Endothelial cell (in vitro differentiated cells): ENCODE results near the gene IGFBP5. TPM values are rescaled to one million over a fixed set of nuclear protein-coding genes. Genes with fewer than 3 reads are reported as not detected.

Experiments
- DNase-seq: peaks from one replicate; pipeline ENCODE4 v3.0.0; 2021; ENCODE audit warnings: low spot score
- H3K27ac Mint-ChIP-seq: one replicate; pipeline ENCODE4 v1.8.0; 2021; ENCODE audit warnings: mixed read lengths, inconsistent platforms; ENCODE audit not compliant: unreplicated experiment
- H3K27me3 Mint-ChIP-seq: one replicate; pipeline ENCODE4 v1.8.0; 2021; ENCODE audit warnings: mild to moderate bottlenecking, moderate library complexity, mixed read lengths, inconsistent platforms; ENCODE audit not compliant: unreplicated experiment
- H3K36me3 Mint-ChIP-seq: one replicate; pipeline ENCODE4 v1.8.0; 2021; ENCODE audit warnings: mild to moderate bottlenecking, low read depth, mixed read lengths, inconsistent platforms; ENCODE audit not compliant: unreplicated experiment
- H3K4me1 Mint-ChIP-seq: one replicate; pipeline ENCODE4 v1.8.0; 2021; ENCODE audit warnings: mild to moderate bottlenecking, mixed read lengths, inconsistent platforms; ENCODE audit not compliant: unreplicated experiment
- H3K4me3 Mint-ChIP-seq: one replicate; pipeline ENCODE4 v1.8.0; 2021; ENCODE audit warnings: mild to moderate bottlenecking, mixed read lengths, inconsistent platforms; ENCODE audit not compliant: unreplicated experiment
- H3K9me3 Mint-ChIP-seq: one replicate; pipeline ENCODE4 v1.8.0; 2021; ENCODE audit warnings: mixed read lengths, inconsistent platforms; ENCODE audit not compliant: unreplicated experiment
- CTCF ChIP-seq: fragments of 200-600 bp; sonication (generic); IDR thresholded peaks from one replicate; pipeline ENCODE4 v1.5.0; 2021; ENCODE audit warnings: antibody characterized with exemption; ENCODE audit not compliant: unreplicated experiment
- total RNA-seq: library from RNA; stranded (reverse); fragmentation: NEBNext Ultra II Directional; extraction: Animal tissue kit (Norgen Biotek cat#: 25700); gene quantifications from one replicate; pipeline ENCODE4 v1.2.1, GENCODE V29; 2021; ENCODE audit not compliant: unreplicated experiment

Gene IGFBP5
- total RNA-seq, 1 donor from 2014 or later, result 7.2 TPM

DNA sequence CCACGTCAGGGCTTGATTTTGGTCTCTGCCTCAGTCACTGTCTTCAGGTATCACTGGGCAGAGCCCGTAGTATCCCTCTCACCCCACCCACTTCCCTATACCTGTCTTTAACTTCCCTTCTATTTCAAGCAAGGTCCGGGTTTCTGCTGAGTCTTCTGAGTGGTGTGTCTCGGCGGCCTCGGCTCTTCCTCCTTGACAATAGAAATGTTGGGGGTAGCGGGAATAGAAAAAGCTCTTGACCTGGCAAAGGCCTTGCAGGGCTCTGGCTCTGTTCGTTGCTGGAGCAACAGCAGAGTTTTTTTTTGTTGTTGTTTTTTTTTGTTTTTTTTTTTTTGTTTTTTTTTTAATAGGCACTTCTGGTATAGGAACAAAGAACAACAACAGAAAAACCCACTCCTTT lies 16.0 kb upstream of the IGFBP5 start:
- Mint-ChIP-seq H3K9me3 (no peaks in the 10 kb centered on the region), H3K36me3 (no peaks in the 10 kb centered on the region), H3K4me1 (no peaks in the 10 kb centered on the region), H3K27me3 (peaks cover 3% of the 10 kb centered on the region), H3K4me3 (no peak overlapping the region), H3K27ac (no peak overlapping the region)
- TF ChIP-seq CTCF, result no peak
- DNase-seq, result no peak

DNA sequence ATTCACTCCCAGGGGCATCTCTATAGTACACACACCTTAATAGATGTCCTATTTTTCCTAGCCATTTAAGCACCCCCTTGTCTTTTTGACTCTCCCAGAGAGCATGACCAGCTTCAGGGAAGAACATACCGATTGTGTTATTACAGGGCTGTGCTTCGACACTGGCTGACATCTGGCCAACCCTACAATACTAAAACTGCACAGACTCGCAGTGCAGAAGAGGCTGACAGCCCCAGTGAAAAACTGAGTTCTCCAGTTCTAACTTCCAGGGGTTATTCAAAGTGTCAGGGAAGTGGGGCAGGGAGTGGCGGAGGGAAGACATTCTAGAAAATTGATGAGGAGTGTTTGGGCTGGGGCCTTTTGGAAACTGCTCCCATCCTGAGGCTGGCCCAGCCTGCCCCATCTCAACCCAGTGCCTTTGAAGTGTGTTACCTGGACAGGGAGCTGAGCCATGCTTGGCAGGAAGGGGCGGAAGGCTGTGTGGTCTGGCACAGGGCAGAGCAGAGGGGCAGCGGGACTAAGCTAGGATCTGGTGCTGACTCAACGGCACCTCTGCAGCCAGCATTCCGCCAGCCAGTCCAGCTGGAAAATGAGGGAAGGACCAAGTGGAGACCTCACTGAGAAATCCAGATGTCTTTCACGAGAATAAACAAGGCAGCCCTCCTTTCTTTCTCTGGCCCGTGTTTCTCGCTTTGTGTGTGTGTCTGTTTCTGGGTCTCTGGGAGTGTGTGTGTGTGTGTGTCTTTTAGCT lies 15.4 kb upstream of the IGFBP5 start:
- H3K27me3 Mint-ChIP-seq, result peaks cover 3% of the 10 kb centered on the region
- no peak for DNase-seq
- no peak overlapping the region for H3K27ac Mint-ChIP-seq
- H3K36me3 Mint-ChIP-seq, result no peaks in the 10 kb centered on the region
- H3K4me1 Mint-ChIP-seq, result no peaks in the 10 kb centered on the region
- H3K9me3 Mint-ChIP-seq, result no peaks in the 10 kb centered on the region
- H3K4me3 Mint-ChIP-seq, result no peak overlapping the region
- TF ChIP-seq CTCF, result no peak

- no peaks in the 10 kb centered on the region for H3K4me1 Mint-ChIP-seq
- no peaks in the 10 kb centered on the region for H3K36me3 Mint-ChIP-seq
- H3K27ac Mint-ChIP-seq, result no peak overlapping the region
- no peak for DNase-seq
- TF ChIP-seq CTCF, result no peak
- H3K9me3 Mint-ChIP-seq, result no peaks in the 10 kb centered on the region
- H3K4me3 Mint-ChIP-seq, result no peak overlapping the region
- H3K27me3 Mint-ChIP-seq, result no peaks in the 10 kb centered on the region
Measured at GRCh38 chr2:216702756-216703155, 7.4 kb upstream of the IGFBP5 start.

- no peak for DNase-seq
- Mint-ChIP-seq H3K36me3 (no peaks in the 10 kb centered on the region), H3K4me3 (no peak overlapping the region), H3K4me1 (no peaks in the 10 kb centered on the region), H3K27me3 (no peaks in the 10 kb centered on the region), H3K9me3 (no peaks in the 10 kb centered on the region), H3K27ac (no peak overlapping the region)
- TF ChIP-seq CTCF, result no peak
Measured at GRCh38 chr2:216701544-216701943, 6.2 kb upstream of the IGFBP5 start.

DNA sequence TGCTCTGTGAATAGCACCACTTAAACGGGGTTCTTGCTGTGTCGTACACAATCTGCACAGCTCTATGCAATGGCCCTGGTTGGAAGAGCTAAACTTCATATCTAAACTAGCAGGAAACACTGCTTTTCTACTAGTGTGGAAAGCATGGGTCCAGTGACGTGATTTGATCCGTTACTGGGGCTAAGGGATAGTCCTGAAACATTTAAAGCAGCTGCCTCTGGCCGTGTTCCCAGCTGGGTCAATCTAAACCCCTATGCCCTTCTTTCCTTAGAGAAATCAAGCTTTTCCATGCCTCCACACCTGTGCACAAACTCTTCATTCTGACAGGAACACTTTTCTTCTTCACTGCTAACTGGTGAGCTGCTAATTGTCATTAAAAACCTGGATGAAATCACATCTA lies 5.4 kb upstream of the IGFBP5 start:
- DNase-seq, result no peak
- Mint-ChIP-seq H3K36me3 (no peaks in the 10 kb centered on the region), H3K27ac (no peak overlapping the region), H3K4me3 (no peak overlapping the region), H3K9me3 (no peaks in the 10 kb centered on the region), H3K4me1 (peaks cover 7% of the 10 kb centered on the region), H3K27me3 (peaks cover 6% of the 10 kb centered on the region)
- no peak for TF ChIP-seq CTCF
